Spinal cord (tissue), 10 donors: ENCODE data around the gene TTC39B. TPM values are rescaled to one million over a fixed set of nuclear protein-coding genes. Genes with fewer than 3 reads are reported as not detected.

Experiments used
- DNase-seq, 6 donors: peaks; one replicate each; pipeline versions ENCODE4 v3.0.0 to v3.0.0-alpha.2; 2013 to 2015; ENCODE audit warnings: low spot score in 6 of 6, low read depth in 4 of 6
- H3K27ac ChIP-seq: one replicate; pipeline ENCODE4 v1.5.1; 2013; ENCODE audit warnings: low read depth, low read length, control low read depth
- H3K27me3 ChIP-seq: one replicate; pipeline ENCODE4 v1.6.1; 2013; ENCODE audit warnings: low read length; ENCODE audit not compliant: control insufficient read depth, insufficient read depth
- H3K36me3 ChIP-seq: one replicate; pipeline ENCODE4 v1.6.1; 2013; ENCODE audit warnings: low read length; ENCODE audit not compliant: control insufficient read depth, insufficient read depth
- H3K4me1 ChIP-seq: one replicate; pipeline ENCODE4 v1.6.1; 2013; ENCODE audit warnings: low read length; ENCODE audit not compliant: control insufficient read depth, insufficient read depth
- H3K4me3 ChIP-seq: one replicate; pipeline ENCODE4 v1.5.1; 2013; ENCODE audit warnings: low read depth, low read length, control low read depth
- H3K9me3 ChIP-seq: one replicate; pipeline ENCODE4 v1.6.1; 2013; ENCODE audit warnings: low read length; ENCODE audit not compliant: control insufficient read depth, insufficient read depth
- WGBS: methylation state at CpG from one replicate; pipeline ENCODE4 v1.1.5; 2013; ENCODE audit warnings: missing lambda C conversion rate; ENCODE audit not compliant: insufficient coverage; 5-methylcytosine and 5-hydroxymethylcytosine counted together
- polyA plus RNA-seq, 2 donors: library from polyadenylated mRNA; unstranded; fragments of 120-200 nt; gene quantifications; one replicate each; pipeline ENCODE4 v1.2.1, GENCODE V29; 2013; ENCODE audit not compliant: insufficient read length in 2 of 2
- small RNA-seq: library from RNA; depleted of rRNA; stranded (forward); fragments of <200 nt; gene quantifications from one replicate; pipeline ENCODE3, GENCODE V24; 2014; ENCODE audit warnings: low replicate concordance
- total RNA-seq, 2 donors: library from RNA; depleted of rRNA in 1 of 2; stranded (reverse); fragments of 120-200 nt in 1 of 2; fragments of >200 nt in 1 of 2; gene quantifications; one replicate each; pipeline versions ENCODE4 v1.2.3 to v1.2.4, GENCODE V29; 2013 to 2014
- donor health status: healthy.

The TTC39B gene
- total and polyA plus RNA-seq, 4 donors = 5.3 to 25.2 (median 10.1) TPM

DNA sequence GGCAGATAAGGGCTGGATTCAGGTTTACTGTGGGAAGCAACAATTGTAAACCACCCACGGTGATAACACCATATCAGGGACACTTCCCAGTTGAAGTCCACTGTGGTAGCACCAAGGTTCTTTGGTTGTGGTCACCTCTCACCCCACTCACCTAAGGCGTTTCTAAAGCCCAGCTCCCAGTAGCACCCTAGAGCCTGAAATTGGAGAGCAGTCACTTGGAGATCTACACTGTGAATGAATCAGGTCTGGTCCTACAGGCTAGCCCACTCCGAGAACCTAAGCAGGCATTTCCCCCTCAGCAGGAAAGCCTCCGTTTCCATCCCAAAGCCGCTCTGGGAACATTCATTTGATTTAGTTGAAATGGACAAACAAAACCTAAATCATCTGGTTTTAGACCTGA, 191.3 kb downstream of the TTC39B start:
- Histone ChIP-seq H3K27ac (no peak overlapping the region), H3K4me1 (peaks cover 3% of the 10 kb centered on the region), H3K36me3 (no peaks in the 10 kb centered on the region), H3K9me3 (no peaks in the 10 kb centered on the region), H3K4me3 (no peak overlapping the region), H3K27me3 (no peaks in the 10 kb centered on the region)
- no peak for DNase-seq
- 100% methylated on average over 1 of the region's 5 CpGs for WGBS

DNA sequence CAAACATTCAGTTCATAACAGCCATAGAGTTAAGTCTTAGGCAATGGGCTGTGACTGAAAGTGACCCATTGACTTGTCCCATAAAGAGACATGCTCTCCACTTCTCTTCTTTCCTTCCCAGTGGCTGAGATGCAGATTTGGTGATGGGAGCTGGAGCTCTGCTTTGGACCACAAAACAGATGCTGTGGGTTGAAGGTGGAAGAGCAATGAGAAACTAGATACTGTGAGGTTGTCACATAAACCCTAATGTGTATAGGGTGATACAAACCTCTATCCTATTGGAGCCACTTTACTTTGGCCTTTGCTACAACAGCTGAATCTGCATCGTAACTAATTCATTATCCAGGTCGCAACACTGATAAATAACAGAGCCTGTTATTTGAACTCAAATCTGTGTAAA, 192.0 kb downstream of the TTC39B start:
- Histone ChIP-seq H3K4me1 (peaks cover 3% of the 10 kb centered on the region), H3K4me3 (no peak overlapping the region), H3K27ac (no peak overlapping the region), H3K27me3 (no peaks in the 10 kb centered on the region), H3K9me3 (no peaks in the 10 kb centered on the region), H3K36me3 (no peaks in the 10 kb centered on the region)
- DNase-seq = no peak
- WGBS = 94% methylated on average over 2 of the region's 2 CpGs

Small RNA genes within 50 kb of the gene (small RNA-seq; reads per million reads assigned to genes)
- gene RNU6-559P = not detected

Other genes starting within 250 kb of the TTC39B start
- 10 to 100 TPM; 49.9 to 74.3 TPM for gene SNAPC3, start 115.7 kb upstream of the TTC39B start, total RNA-seq
- gene SNAPC3, start 115.7 kb upstream of the TTC39B start, polyA plus RNA-seq = 10 to 100 TPM; 46.3 to 48.8 TPM
- 100 to 1,000 TPM; 114 to 118 TPM for gene PSIP1, start 203.8 kb upstream of the TTC39B start, total RNA-seq
- gene PSIP1, start 203.8 kb upstream of the TTC39B start, polyA plus RNA-seq = 100 to 1,000 TPM; 209 to 270 TPM
- 10 to 100 TPM; 23.6 to 28.3 TPM for gene CCDC171, start 245.8 kb upstream of the TTC39B start, total RNA-seq
- gene CCDC171, start 245.8 kb upstream of the TTC39B start, polyA plus RNA-seq = 10 to 100 TPM in 1 of 2 donors, 1 to 10 TPM in 1; 3.3 to 10.7 TPM